Measurements from ENCODE around the gene SASS6.

The SASS6 gene

DNA sequence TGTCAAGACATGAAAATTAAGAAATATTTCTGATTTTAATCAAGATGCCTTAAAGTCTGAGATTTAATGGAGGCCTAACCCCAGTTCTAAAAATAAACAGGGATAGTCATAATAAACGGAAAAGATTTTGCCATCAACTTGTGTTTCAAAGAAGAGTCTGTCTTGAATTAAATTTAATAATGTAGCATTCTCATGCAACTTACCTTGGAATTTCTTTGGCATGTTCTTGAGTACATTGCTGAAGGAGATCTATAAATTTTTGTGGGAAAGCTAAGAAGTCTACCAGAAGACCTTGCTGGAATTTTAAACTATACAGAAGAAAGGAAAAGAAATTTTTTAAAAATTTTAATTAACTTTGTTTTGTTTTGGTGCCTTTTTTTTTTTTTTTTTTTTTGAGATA is 10.6 kb downstream of the SASS6 start (continued):
- TF ChIP-seq, protein P1, sequence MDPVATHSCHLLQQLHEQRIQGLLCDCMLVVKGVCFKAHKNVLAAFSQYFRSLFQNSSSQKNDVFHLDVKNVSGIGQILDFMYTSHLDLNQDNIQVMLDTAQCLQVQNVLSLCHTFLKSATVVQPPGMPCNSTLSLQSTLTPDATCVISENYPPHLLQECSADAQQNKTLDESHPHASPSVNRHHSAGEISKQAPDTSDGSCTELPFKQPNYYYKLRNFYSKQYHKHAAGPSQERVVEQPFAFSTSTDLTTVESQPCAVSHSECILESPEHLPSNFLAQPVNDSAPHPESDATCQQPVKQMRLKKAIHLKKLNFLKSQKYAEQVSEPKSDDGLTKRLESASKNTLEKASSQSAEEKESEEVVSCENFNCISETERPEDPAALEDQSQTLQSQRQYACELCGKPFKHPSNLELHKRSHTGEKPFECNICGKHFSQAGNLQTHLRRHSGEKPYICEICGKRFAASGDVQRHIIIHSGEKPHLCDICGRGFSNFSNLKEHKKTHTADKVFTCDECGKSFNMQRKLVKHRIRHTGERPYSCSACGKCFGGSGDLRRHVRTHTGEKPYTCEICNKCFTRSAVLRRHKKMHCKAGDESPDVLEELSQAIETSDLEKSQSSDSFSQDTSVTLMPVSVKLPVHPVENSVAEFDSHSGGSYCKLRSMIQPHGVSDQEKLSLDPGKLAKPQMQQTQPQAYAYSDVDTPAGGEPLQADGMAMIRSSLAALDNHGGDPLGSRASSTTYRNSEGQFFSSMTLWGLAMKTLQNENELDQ (tag by site-specific recombination; IDR thresholded peaks at IDR 0.05; ENCODE audit: low read depth) = no peak

DNA sequence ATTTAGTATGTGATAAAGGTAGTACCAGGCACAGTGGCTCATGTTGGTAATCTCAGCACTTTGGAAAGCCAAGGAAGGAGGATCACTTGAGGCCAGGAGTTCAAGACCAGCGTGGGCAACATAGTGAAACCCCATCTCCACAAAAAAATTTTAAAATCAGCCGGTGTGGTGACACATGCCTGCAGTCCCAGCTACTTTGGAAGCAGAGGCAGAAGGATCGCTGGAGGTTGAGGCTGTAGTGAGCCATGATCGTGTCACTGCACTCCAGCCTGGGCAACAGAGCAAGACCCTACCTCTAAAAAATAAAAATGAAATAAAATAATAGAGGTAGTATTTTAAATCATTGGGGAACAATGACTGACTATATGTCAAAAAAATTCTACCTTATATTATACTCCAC is 17.2 kb downstream of the SASS6 start:
- H3K4me1 ChIP-seq (ENCODE audit: control insufficient read depth, insufficient read depth, low read length) = no peaks in the 10 kb centered on the region
- peak; percentile 55; the same call in 1 of the 2 replicates for TF ChIP-seq ZNF121 (tag by site-specific recombination; IDR thresholded peaks at IDR 0.05)
- TF ChIP-seq, protein P2, sequence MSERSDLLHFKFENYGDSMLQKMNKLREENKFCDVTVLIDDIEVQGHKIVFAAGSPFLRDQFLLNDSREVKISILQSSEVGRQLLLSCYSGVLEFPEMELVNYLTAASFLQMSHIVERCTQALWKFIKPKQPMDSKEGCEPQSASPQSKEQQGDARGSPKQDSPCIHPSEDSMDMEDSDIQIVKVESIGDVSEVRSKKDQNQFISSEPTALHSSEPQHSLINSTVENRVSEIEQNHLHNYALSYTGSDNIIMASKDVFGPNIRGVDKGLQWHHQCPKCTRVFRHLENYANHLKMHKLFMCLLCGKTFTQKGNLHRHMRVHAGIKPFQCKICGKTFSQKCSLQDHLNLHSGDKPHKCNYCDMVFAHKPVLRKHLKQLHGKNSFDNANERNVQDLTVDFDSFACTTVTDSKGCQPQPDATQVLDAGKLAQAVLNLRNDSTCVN (tag by site-specific recombination; optimal IDR thresholded peaks at IDR 0.05) = no peak
- no peaks in the 10 kb centered on the region for H3K9me3 ChIP-seq (ENCODE audit: control insufficient read depth, insufficient read depth, low read depth, low read length)
- H3K27ac ChIP-seq (ENCODE audit: extremely low read depth, low read depth, low read length) = no peak overlapping the region
- ChIA-PET POLR2A (no interaction called here), CTCF (interaction anchor here (0.9 kb wide), 1 partner anchor 428 kb away, joined by 3 read pairs; no protein-coding TSS in a partner anchor)
- peaks cover 35 to 56% of the 10 kb centered on the region in 2 experiments for H3K36me3 ChIP-seq (ENCODE audit: control insufficient read depth in 2 of 2, insufficient read depth in 1 of 2, low read length in 2 of 2)
- no peak overlapping the region for H3K4me3 ChIP-seq (ENCODE audit: low read depth, low read length)

DNA sequence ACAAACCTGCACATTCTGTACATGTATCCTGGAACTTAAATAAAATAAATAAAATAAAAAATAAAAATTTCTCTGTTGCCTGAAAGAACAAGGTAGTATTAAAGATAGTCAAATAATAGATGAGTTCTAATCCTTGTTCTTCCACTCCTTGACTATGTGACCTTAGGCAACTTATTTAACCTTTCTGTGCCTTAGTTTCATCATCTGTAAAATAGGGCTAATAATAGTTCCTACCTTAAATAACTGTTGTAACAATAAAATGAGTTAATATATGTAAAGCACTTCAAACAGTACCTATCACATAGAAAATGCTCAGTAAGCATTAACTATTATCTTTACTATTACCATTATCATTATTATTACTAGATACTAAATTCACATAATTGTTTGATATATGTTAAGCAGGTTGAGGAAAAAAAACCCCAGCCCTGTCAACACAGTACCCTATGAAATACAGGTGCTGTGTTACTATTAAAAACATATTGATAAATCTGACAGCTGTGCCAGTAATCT is 23.1 kb downstream of the SASS6 start:
- POLR2A ChIA-PET = no interaction called here
- peaks cover 51 to 53% of the 10 kb centered on the region in 2 experiments for H3K36me3 ChIP-seq (ENCODE audit: control insufficient read depth in 2 of 2, insufficient read depth in 1 of 2, low read length in 2 of 2)
- CTCF ChIA-PET = no interaction called here

More for the DNA sequence above, 23.1 kb downstream of the SASS6 start:
- Histone ChIP-seq H3K4me3 (ENCODE audit: low read depth, low read length) (no peak overlapping the region), H3K4me1 (ENCODE audit: control insufficient read depth, insufficient read depth, low read length) (no peaks in the 10 kb centered on the region), H3K27ac (ENCODE audit: extremely low read depth, low read depth, low read length) (no peak overlapping the region), H3K9me3 (ENCODE audit: control insufficient read depth, insufficient read depth, low read depth, low read length) (no peaks in the 10 kb centered on the region)
- no peak for TF ChIP-seq ZNF311 (tag by site-specific recombination; IDR thresholded peaks at IDR 0.05; ENCODE audit: borderline replicate concordance)
- TF ChIP-seq ZNF549 (tag by site-specific recombination; IDR thresholded peaks at IDR 0.05) = no peak
- TF ChIP-seq, protein P3, sequence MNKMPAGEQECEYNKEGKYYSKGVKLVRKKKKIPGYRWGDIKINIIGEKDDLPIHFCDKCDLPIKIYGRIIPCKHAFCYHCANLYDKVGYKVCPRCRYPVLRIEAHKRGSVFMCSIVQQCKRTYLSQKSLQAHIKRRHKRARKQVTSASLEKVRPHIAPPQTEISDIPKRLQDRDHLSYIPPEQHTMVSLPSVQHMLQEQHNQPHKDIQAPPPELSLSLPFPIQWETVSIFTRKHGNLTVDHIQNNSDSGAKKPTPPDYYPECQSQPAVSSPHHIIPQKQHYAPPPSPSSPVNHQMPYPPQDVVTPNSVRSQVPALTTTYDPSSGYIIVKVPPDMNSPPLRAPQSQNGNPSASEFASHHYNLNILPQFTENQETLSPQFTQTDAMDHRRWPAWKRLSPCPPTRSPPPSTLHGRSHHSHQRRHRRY (tag by site-specific recombination; IDR thresholded peaks at IDR 0.05) = no peak
- TF ChIP-seq ZNF423 (tag by site-specific recombination; IDR thresholded peaks at IDR 0.05) = no peak
- TF ChIP-seq, protein P4, sequence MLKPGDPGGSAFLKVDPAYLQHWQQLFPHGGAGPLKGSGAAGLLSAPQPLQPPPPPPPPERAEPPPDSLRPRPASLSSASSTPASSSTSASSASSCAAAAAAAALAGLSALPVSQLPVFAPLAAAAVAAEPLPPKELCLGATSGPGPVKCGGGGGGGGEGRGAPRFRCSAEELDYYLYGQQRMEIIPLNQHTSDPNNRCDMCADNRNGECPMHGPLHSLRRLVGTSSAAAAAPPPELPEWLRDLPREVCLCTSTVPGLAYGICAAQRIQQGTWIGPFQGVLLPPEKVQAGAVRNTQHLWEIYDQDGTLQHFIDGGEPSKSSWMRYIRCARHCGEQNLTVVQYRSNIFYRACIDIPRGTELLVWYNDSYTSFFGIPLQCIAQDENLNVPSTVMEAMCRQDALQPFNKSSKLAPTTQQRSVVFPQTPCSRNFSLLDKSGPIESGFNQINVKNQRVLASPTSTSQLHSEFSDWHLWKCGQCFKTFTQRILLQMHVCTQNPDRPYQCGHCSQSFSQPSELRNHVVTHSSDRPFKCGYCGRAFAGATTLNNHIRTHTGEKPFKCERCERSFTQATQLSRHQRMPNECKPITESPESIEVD (tag by site-specific recombination; IDR thresholded peaks at IDR 0.05) = no peak
- TF ChIP-seq ZNF791 (tag by site-specific recombination; IDR thresholded peaks at IDR 0.05) = no peak
- TF ChIP-seq, protein P5, sequence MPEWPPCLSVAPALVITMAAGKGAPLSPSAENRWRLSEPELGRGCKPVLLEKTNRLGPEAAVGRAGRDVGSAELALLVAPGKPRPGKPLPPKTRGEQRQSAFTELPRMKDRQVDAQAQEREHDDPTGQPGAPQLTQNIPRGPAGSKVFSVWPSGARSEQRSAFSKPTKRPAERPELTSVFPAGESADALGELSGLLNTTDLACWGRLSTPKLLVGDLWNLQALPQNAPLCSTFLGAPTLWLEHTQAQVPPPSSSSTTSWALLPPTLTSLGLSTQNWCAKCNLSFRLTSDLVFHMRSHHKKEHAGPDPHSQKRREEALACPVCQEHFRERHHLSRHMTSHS (tag by site-specific recombination; IDR thresholded peaks at IDR 0.05) = no peak
- TF ChIP-seq, protein P6, sequence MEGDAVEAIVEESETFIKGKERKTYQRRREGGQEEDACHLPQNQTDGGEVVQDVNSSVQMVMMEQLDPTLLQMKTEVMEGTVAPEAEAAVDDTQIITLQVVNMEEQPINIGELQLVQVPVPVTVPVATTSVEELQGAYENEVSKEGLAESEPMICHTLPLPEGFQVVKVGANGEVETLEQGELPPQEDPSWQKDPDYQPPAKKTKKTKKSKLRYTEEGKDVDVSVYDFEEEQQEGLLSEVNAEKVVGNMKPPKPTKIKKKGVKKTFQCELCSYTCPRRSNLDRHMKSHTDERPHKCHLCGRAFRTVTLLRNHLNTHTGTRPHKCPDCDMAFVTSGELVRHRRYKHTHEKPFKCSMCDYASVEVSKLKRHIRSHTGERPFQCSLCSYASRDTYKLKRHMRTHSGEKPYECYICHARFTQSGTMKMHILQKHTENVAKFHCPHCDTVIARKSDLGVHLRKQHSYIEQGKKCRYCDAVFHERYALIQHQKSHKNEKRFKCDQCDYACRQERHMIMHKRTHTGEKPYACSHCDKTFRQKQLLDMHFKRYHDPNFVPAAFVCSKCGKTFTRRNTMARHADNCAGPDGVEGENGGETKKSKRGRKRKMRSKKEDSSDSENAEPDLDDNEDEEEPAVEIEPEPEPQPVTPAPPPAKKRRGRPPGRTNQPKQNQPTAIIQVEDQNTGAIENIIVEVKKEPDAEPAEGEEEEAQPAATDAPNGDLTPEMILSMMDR (tag by site-specific recombination; IDR thresholded peaks at IDR 0.05) = no peak
- TF ChIP-seq ZBTB7A (tag by site-specific recombination; IDR thresholded peaks at IDR 0.05; ENCODE audit: low read depth) = no peak
- TF ChIP-seq IKZF3 (tag by site-specific recombination; IDR thresholded peaks at IDR 0.05) = no peak
- no peak for TF ChIP-seq ZNF830 (tag by site-specific recombination; IDR thresholded peaks at IDR 0.05; ENCODE audit: low read depth)
- no peak for TF ChIP-seq ZNF548 (tag by site-specific recombination; IDR thresholded peaks at IDR 0.05)
- no peak for TF ChIP-seq GLIS2 (tag by site-specific recombination; IDR thresholded peaks at IDR 0.05)
- no peak for TF ChIP-seq ZXDB (tag by site-specific recombination; IDR thresholded peaks at IDR 0.05)
- TF ChIP-seq WT1 (tag by site-specific recombination; IDR thresholded peaks at IDR 0.05) = no peak
- TF ChIP-seq ZNF146 (tag by site-specific recombination; IDR thresholded peaks at IDR 0.05) = no peak
- no peak for TF ChIP-seq ZFP37 (tag by site-specific recombination; IDR thresholded peaks at IDR 0.05)
- TF ChIP-seq ZNF596 (tag by site-specific recombination; IDR thresholded peaks at IDR 0.05) = no peak
- no peak for TF ChIP-seq ZNF2 (tag by site-specific recombination; IDR thresholded peaks at IDR 0.05)
- no peak for TF ChIP-seq ZNF24 (tag by site-specific recombination; IDR thresholded peaks at IDR 0.05)

All from HEK293 (cell line).